H9 (cell line): ENCODE results near the gene POLR3B. TPM values are rescaled to one million over a fixed set of nuclear protein-coding genes. Genes with fewer than 3 reads are reported as not detected.

ENCODE experiments used
- DNase-seq: peaks from one replicate; pipeline ENCODE4 v3.0.0-alpha.2; 2017
- H2AFZ ChIP-seq: one replicate; pipeline ENCODE4 v1.6.1; 2013; ENCODE audit warnings: mild to moderate bottlenecking, low read length, control low read depth, moderate library complexity
- H2AK5ac ChIP-seq: 2 replicates; pipeline ENCODE4 v1.6.1; 2013; ENCODE audit warnings: low read length, control low read depth, mixed read lengths; ENCODE audit not compliant: insufficient read length
- H2BK120ac ChIP-seq: one replicate; pipeline ENCODE4 v1.6.1; 2013; ENCODE audit warnings: low read depth, mild to moderate bottlenecking, low read length, control low read depth, inconsistent platforms; ENCODE audit not compliant: poor library complexity, severe bottlenecking
- H2BK12ac ChIP-seq: 2 replicates; pipeline ENCODE4 v1.6.1; 2013; ENCODE audit warnings: low read length, control low read depth, mixed read lengths, low read depth; ENCODE audit not compliant: insufficient read length
- H2BK15ac ChIP-seq: 2 replicates; pipeline ENCODE4 v1.6.1; 2013; ENCODE audit warnings: low read depth, low read length, control low read depth
- H2BK20ac ChIP-seq: one replicate; pipeline ENCODE4 v1.6.1; 2013; ENCODE audit warnings: low read depth, mild to moderate bottlenecking, low read length, control low read depth, inconsistent platforms; ENCODE audit not compliant: poor library complexity, severe bottlenecking
- H2BK5ac ChIP-seq: 2 replicates; pipeline ENCODE4 v1.6.1; 2013; ENCODE audit warnings: low read length, control low read depth, mixed read lengths; ENCODE audit not compliant: insufficient read length
- H3K14ac ChIP-seq: 2 replicates; pipeline ENCODE4 v1.6.1; 2013; ENCODE audit warnings: low read length, control low read depth; ENCODE audit not compliant: insufficient read depth
- H3K18ac ChIP-seq: 2 replicates; pipeline ENCODE4 v1.6.1; 2013; ENCODE audit warnings: low read depth, mild to moderate bottlenecking, mixed read lengths, low read length, control low read depth; ENCODE audit not compliant: insufficient read length
- H3K23ac ChIP-seq: 2 replicates; pipeline ENCODE4 v1.6.1; 2013; ENCODE audit warnings: low read length, control low read depth, mixed read lengths, low read depth; ENCODE audit not compliant: insufficient read length
- H3K23me2 ChIP-seq: 2 replicates; pipeline ENCODE4 v1.6.1; 2013; ENCODE audit warnings: low read depth, mild to moderate bottlenecking, mixed read lengths, low read length, control low read depth; ENCODE audit not compliant: insufficient read length, poor library complexity, severe bottlenecking
- H3K27ac ChIP-seq: 2 replicates; pipeline ENCODE4 v1.5.1; 2013; ENCODE audit warnings: low read length, control low read depth, mixed read lengths, low read depth; ENCODE audit not compliant: insufficient read length
- H3K27me3 ChIP-seq: 2 replicates; pipeline ENCODE4 v1.6.1; 2013; ENCODE audit warnings: low read length, control low read depth, inconsistent platforms; ENCODE audit not compliant: insufficient read depth
- H3K4ac ChIP-seq: 2 replicates; pipeline ENCODE4 v1.6.1; 2013; ENCODE audit warnings: low read depth, mild to moderate bottlenecking, control low read depth, inconsistent platforms, low read length, moderate library complexity
- H3K4me1 ChIP-seq: 2 replicates; pipeline ENCODE4 v1.6.1; 2013; ENCODE audit warnings: low read length, control low read depth, inconsistent platforms; ENCODE audit not compliant: insufficient read depth
- H3K4me2 ChIP-seq: 2 replicates; pipeline ENCODE4 v1.6.1; 2013; ENCODE audit warnings: low read length, control low read depth, mixed read lengths; ENCODE audit not compliant: insufficient read length, insufficient read depth
- H3K56ac ChIP-seq: 2 replicates; pipeline ENCODE4 v1.6.1; 2013; ENCODE audit warnings: low read depth, mild to moderate bottlenecking, mixed read lengths, low read length, control low read depth; ENCODE audit not compliant: insufficient read length
- H3K79me1 ChIP-seq: 2 replicates; pipeline ENCODE4 v1.6.1; 2013; ENCODE audit warnings: low read depth, mild to moderate bottlenecking, moderate library complexity, low read length, control low read depth, inconsistent platforms; ENCODE audit not compliant: insufficient read depth, poor library complexity, severe bottlenecking
- H3K79me2 ChIP-seq: 2 replicates; pipeline ENCODE4 v1.6.1; 2013; ENCODE audit warnings: low read length, control low read depth, inconsistent platforms; ENCODE audit not compliant: insufficient read depth
- H3K9ac ChIP-seq: 2 replicates; pipeline ENCODE4 v1.6.1; 2013; ENCODE audit warnings: low read length, control low read depth, mixed read lengths; ENCODE audit not compliant: insufficient read length; ENCODE audit errors: extremely low read depth
- H3K9me3 ChIP-seq: one replicate; pipeline ENCODE4 v1.6.1; 2013; ENCODE audit warnings: low read depth, low read length, inconsistent platforms; ENCODE audit not compliant: control insufficient read depth
- H3T11ph ChIP-seq: one replicate; pipeline ENCODE4 v1.6.1; 2013; ENCODE audit warnings: mild to moderate bottlenecking, low read length, control low read depth, inconsistent platforms
- H4K20me1 ChIP-seq: one replicate; pipeline ENCODE4 v1.6.1; 2013; ENCODE audit not compliant: control insufficient read depth, insufficient read length, insufficient read depth
- H4K5ac ChIP-seq: 2 replicates; pipeline ENCODE4 v1.6.1; 2013; ENCODE audit warnings: low read depth, mild to moderate bottlenecking, mixed read lengths, low read length, control low read depth; ENCODE audit not compliant: insufficient read length
- H4K8ac ChIP-seq: replicated peaks from 2 replicates; pipeline ENCODE4 v1.6.1; 2013; ENCODE audit warnings: low read length, control low read depth, mixed read lengths, low read depth; ENCODE audit not compliant: insufficient read length
- H4K91ac ChIP-seq: 2 replicates; pipeline ENCODE4 v1.6.1; 2013; ENCODE audit warnings: low read depth, mild to moderate bottlenecking, moderate library complexity, mixed read lengths, low read length, control low read depth; ENCODE audit not compliant: insufficient read length
- H3K27ac Mint-ChIP-seq, 3 experiments: 2 replicates in 2 of 3; 3 replicates in 1 of 3; pipeline ENCODE4 v1.8.0; 2020 to 2021; ENCODE audit warnings: mixed read lengths in 3 of 3, mild to moderate bottlenecking in 1 of 3, moderate library complexity in 1 of 3
- H3K27me3 Mint-ChIP-seq: 2 replicates; pipeline ENCODE4 v1.8.0; 2021; ENCODE audit warnings: low read depth, mild to moderate bottlenecking, moderate library complexity, mixed read lengths
- H3K36me3 Mint-ChIP-seq, 3 experiments: 2 replicates in 2 of 3; 3 replicates in 1 of 3; pipeline ENCODE4 v1.8.0; 2020 to 2021; ENCODE audit warnings: low read depth in 3 of 3, mixed read lengths in 3 of 3; ENCODE audit not compliant: insufficient read depth in 1 of 3
- H3K4me1 Mint-ChIP-seq, 2 experiments: 2 replicates each; pipeline ENCODE4 v1.8.0; 2020; ENCODE audit warnings: mixed read lengths in 2 of 2
- H3K4me3 Mint-ChIP-seq, 2 experiments: 2 replicates in 1 of 2; 3 replicates in 1 of 2; pipeline ENCODE4 v1.8.0; 2020 to 2021; ENCODE audit warnings: mild to moderate bottlenecking in 2 of 2, mixed read lengths in 2 of 2, moderate library complexity in 1 of 2
- H3K9me3 Mint-ChIP-seq, 2 experiments: 2 replicates in 1 of 2; 3 replicates in 1 of 2; pipeline ENCODE4 v1.8.0; 2020; ENCODE audit warnings: mild to moderate bottlenecking in 2 of 2, mixed read lengths in 2 of 2, moderate library complexity in 1 of 2
- total RNA-seq: library from RNA; stranded (reverse); gene quantifications from 2 replicates; pipeline ENCODE4 v1.2.1, GENCODE V29; 2021
- TF ChIP-seq, protein P1 (sequence below): fragments of 200-600 bp; sonication (generic); conservative IDR thresholded peaks from 3 replicates; pipeline ENCODE4 v1.8.0; 2021; ENCODE audit warnings: antibody characterized with exemption, mild to moderate bottlenecking

The POLR3B gene
- total RNA-seq, 1 experiment from 2014 or later = 13.4 TPM

DNA sequence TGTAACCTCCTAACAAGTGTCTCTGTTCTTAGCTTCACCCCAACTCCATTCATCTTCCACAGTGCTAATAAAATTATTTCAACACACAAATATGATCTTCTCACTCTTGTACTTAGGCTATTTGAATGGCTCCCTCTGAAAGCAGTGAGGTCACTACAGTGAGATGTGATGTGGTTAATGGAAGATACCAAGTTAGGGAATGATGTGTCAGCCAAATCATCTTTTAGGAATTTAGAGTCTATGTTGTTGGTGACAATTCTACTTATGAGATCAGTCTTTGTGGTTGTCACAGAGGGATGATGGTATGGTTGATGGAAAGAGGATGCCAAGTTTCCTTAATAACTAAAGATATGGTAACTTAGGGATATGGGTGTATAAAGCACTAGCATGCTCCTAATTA lies 57.6 kb downstream of the POLR3B start:
- no peak for DNase-seq
- no peak overlapping the region for H4K8ac ChIP-seq
- H3K23ac ChIP-seq = no peak overlapping the region
- H3K9me3 Mint-ChIP-seq = no peaks in the 10 kb centered on the region
- no peaks in the 10 kb centered on the region for H3K79me1 ChIP-seq
- no peak overlapping the region for H2BK5ac ChIP-seq
- no peak overlapping the region for H2BK12ac ChIP-seq
- no peak overlapping the region for H4K5ac ChIP-seq
- no peak overlapping the region for H3K4me3 Mint-ChIP-seq
- H3K9ac ChIP-seq = no peak overlapping the region
- no peaks in the 10 kb centered on the region for H3K79me2 ChIP-seq
- no peak overlapping the region for H3K27ac ChIP-seq
- H3K27me3 ChIP-seq = no peaks in the 10 kb centered on the region
- no peak overlapping the region for H3K14ac ChIP-seq
- no peak overlapping the region for H3K27ac Mint-ChIP-seq
- no peak overlapping the region for H2BK20ac ChIP-seq
- no peak overlapping the region for H2AK5ac ChIP-seq
- no peaks in the 10 kb centered on the region for H3K9me3 ChIP-seq
- H4K20me1 ChIP-seq = no peaks in the 10 kb centered on the region
- no peak overlapping the region for H2AFZ ChIP-seq
- no peaks in the 10 kb centered on the region for H3K23me2 ChIP-seq
- no peak overlapping the region for H2BK15ac ChIP-seq
- TF ChIP-seq, protein P1, sequence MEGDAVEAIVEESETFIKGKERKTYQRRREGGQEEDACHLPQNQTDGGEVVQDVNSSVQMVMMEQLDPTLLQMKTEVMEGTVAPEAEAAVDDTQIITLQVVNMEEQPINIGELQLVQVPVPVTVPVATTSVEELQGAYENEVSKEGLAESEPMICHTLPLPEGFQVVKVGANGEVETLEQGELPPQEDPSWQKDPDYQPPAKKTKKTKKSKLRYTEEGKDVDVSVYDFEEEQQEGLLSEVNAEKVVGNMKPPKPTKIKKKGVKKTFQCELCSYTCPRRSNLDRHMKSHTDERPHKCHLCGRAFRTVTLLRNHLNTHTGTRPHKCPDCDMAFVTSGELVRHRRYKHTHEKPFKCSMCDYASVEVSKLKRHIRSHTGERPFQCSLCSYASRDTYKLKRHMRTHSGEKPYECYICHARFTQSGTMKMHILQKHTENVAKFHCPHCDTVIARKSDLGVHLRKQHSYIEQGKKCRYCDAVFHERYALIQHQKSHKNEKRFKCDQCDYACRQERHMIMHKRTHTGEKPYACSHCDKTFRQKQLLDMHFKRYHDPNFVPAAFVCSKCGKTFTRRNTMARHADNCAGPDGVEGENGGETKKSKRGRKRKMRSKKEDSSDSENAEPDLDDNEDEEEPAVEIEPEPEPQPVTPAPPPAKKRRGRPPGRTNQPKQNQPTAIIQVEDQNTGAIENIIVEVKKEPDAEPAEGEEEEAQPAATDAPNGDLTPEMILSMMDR = no peak
- H3K4me2 ChIP-seq = no peak overlapping the region
- no peak overlapping the region for H3K18ac ChIP-seq
- no peak overlapping the region for H3K56ac ChIP-seq
- H3K4me1 ChIP-seq = no peaks in the 10 kb centered on the region
- no peaks in the 10 kb centered on the region for H3K27me3 Mint-ChIP-seq
- no peak overlapping the region for H2BK120ac ChIP-seq
- no peak overlapping the region for H4K91ac ChIP-seq
- H3K4ac ChIP-seq = no peak overlapping the region
- peaks cover 0 to 2% (median 0%) of the 10 kb centered on the region in 3 experiments; a peak in 1 of 7 replicates for H3K36me3 Mint-ChIP-seq
- H3K4me1 Mint-ChIP-seq = peaks cover 9 to 13% of the 10 kb centered on the region in 2 experiments; a peak in 3 of 4 replicates
- H3T11ph ChIP-seq = no peak overlapping the region
